Mucosa of rectum (tissue), 2 donors: ENCODE measurements around the gene OSBP2.

Experiments used
- H3K27ac ChIP-seq, 2 donors: one replicate each; pipeline ENCODE4 v1.7.0; 2013; ENCODE audit warnings: inconsistent platforms in 2 of 2, low read depth in 2 of 2, low read length in 2 of 2
- H3K27me3 ChIP-seq, 2 donors: one replicate each; pipeline ENCODE4 v1.7.0; 2013; ENCODE audit warnings: low read length in 2 of 2; ENCODE audit not compliant: control insufficient read depth in 2 of 2, insufficient read depth in 2 of 2
- H3K36me3 ChIP-seq, 2 donors: one replicate each; pipeline ENCODE4 v1.7.0; 2013; ENCODE audit warnings: low read length in 2 of 2; ENCODE audit not compliant: control insufficient read depth in 2 of 2, insufficient read depth in 2 of 2
- H3K4me1 ChIP-seq, 2 donors: one replicate each; pipeline ENCODE4 v1.7.0; 2013; ENCODE audit warnings: low read length in 2 of 2, mild to moderate bottlenecking in 1 of 2; ENCODE audit not compliant: control insufficient read depth in 2 of 2, insufficient read depth in 2 of 2
- H3K4me3 ChIP-seq, 2 donors: one replicate each; pipeline ENCODE4 v1.7.0; 2013; ENCODE audit warnings: low read length in 2 of 2
- H3K9ac ChIP-seq, 2 donors: one replicate each; pipeline ENCODE4 v1.7.0; 2013; ENCODE audit warnings: low read length in 2 of 2, low read depth in 1 of 2, mild to moderate bottlenecking in 1 of 2
- H3K9me3 ChIP-seq, 2 donors: one replicate each; pipeline ENCODE4 v1.7.0; 2013; ENCODE audit warnings: low read length in 2 of 2; ENCODE audit not compliant: control insufficient read depth in 2 of 2
- donor health status: healthy.
- donor health status: Normal muscosa, but diverticular disease.

Gene OSBP2

DNA sequence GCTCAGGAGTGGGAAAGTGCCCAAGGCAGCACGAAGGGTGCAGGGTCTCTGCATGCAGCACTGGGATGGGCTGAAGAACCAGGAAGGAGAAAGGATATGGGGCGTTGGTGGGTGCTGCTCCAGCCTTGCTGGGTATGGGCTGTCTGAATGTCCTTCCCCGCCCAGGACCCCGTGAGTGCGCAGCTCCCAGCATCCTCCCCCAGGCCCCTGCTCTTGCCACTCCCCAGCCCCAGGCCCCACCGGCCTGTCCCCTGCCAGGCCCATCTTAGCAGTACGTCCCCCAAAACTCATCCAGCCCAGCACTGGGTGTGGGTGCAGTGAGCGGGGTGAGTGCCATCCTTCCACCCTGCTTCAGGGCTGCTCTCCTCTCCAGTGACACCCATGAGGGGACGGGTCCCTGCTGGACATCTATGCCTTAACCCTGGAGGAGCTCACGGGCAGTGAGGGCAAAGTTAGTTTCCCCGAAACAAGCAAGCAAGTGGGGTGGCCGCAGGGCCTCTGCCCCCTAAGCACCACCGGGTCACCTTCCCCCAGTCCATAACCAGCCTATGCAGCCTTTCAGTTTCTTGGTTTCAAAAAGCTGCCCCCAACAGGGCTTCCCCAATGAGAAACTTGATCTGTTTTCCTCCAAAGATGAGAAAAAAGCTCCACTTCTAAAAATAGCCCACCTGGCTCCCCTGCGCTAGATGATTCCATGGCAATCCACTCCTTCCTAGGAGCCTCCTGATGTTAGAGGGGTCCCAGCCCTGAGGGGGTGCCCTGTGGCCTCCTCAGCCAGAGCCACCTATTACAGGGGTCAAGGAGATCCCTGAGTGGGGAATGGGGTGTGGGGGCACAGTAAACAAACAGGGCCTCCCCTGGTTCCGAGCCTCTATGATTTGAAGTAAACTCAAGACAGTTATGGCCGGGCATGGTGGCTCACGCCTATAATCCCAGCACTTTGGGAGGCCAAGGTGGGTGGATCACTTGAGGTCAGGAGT is 170.1 kb downstream of the OSBP2 start:
- Histone ChIP-seq H3K4me1 (no peaks in the 10 kb centered on the region), H3K27me3 (no peaks in the 10 kb centered on the region), H3K9me3 (no peaks in the 10 kb centered on the region), H3K27ac (no peak overlapping the region), H3K36me3 (no peaks in the 10 kb centered on the region), H3K4me3 (no peak overlapping the region), H3K9ac (no peak overlapping the region)

- Histone ChIP-seq H3K36me3 (no peaks in the 10 kb centered on the region), H3K9ac (no peak overlapping the region), H3K4me3 (no peak overlapping the region), H3K9me3 (no peaks in the 10 kb centered on the region), H3K27me3 (no peaks in the 10 kb centered on the region), H3K27ac (no peak overlapping the region), H3K4me1 (no peaks in the 10 kb centered on the region)
Measured at GRCh38 chr22:30865656-30866055, 171.0 kb downstream of the OSBP2 start.

GRCh38 chr22:30866216-30866615 is 171.5 kb downstream of the OSBP2 start:
- Histone ChIP-seq H3K27ac (no peak overlapping the region), H3K9ac (no peak overlapping the region)

GRCh38 chr22:30866811-30867271 is 172.2 kb downstream of the OSBP2 start:
- no peaks in the 10 kb centered on the region for H3K9me3 ChIP-seq
- no peak overlapping the region for H3K27ac ChIP-seq
- H3K4me1 ChIP-seq = no peaks in the 10 kb centered on the region
- no peak overlapping the region for H3K9ac ChIP-seq
- no peaks in the 10 kb centered on the region for H3K27me3 ChIP-seq
- no peaks in the 10 kb centered on the region for H3K36me3 ChIP-seq
- no peak overlapping the region for H3K4me3 ChIP-seq

More at GRCh38 chr22:30866216-30866615, 171.5 kb downstream of the OSBP2 start:
- no peaks in the 10 kb centered on the region for H3K9me3 ChIP-seq
- no peaks in the 10 kb centered on the region for H3K36me3 ChIP-seq
- no peaks in the 10 kb centered on the region for H3K4me1 ChIP-seq
- H3K4me3 ChIP-seq = no peak overlapping the region
- no peaks in the 10 kb centered on the region for H3K27me3 ChIP-seq

DNA sequence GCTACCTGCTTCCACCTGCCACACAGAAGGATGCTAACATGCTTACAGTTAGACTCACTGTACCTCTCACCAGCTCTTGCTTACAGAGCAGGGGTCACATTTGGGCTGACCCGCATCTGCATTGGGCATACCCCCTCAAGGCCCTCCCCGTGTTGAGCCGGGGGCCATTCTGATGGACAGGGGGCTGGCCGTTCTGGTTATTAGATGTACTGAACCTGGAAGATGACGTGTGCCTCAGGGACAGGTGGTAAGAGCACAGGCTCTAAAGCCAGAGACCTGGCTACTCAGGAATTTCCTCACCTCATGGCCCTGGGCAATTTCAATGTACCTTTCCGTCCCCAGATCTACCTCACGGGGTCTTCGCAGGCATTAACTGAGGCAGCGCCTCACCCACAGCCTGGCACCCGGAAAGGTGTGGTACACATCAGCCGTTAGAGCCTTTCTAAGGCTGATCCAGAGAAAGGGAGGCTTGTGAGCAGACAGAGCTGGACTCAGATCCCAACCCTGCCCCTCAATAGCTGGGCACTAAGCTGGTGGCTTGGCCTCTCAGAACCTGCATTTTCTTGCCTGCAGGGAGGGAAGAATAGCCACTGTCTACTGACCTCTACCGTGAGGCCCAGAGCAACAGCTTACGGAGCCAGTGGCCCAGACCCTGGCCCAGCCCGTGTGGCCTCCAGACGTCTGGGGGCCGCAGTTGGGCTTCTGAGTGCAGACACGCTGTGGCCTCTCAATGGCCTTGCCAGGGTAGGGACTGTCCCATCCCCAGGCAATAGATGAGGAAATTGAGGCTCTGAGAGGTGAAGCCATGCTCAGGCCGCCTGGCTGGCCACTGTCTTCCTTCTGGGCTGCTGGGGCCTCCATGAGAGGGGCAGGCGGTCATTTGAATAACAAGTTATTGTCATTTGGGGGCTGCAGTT is 173.3 kb downstream of the OSBP2 start:
- Histone ChIP-seq H3K27me3 (no peaks in the 10 kb centered on the region), H3K9ac (no peak overlapping the region), H3K4me1 (no peaks in the 10 kb centered on the region), H3K27ac (no peak overlapping the region), H3K9me3 (no peaks in the 10 kb centered on the region), H3K36me3 (no peaks in the 10 kb centered on the region), H3K4me3 (no peak overlapping the region)

GRCh38 chr22:30868663-30869385 is 174.2 kb downstream of the OSBP2 start:
- no peaks in the 10 kb centered on the region for H3K36me3 ChIP-seq
- no peak overlapping the region for H3K27ac ChIP-seq
- no peak overlapping the region for H3K4me3 ChIP-seq
- H3K4me1 ChIP-seq = no peaks in the 10 kb centered on the region
- no peak overlapping the region for H3K9ac ChIP-seq
- H3K27me3 ChIP-seq = no peaks in the 10 kb centered on the region
- H3K9me3 ChIP-seq = no peaks in the 10 kb centered on the region

GRCh38 chr22:30869667-30870395 is 175.2 kb downstream of the OSBP2 start:
- no peak overlapping the region for H3K27ac ChIP-seq
- no peak overlapping the region for H3K4me3 ChIP-seq
- H3K9ac ChIP-seq = no peak overlapping the region
- no peaks in the 10 kb centered on the region for H3K36me3 ChIP-seq
- H3K9me3 ChIP-seq = no peaks in the 10 kb centered on the region
- H3K4me1 ChIP-seq = no peaks in the 10 kb centered on the region
- no peaks in the 10 kb centered on the region for H3K27me3 ChIP-seq

DNA sequence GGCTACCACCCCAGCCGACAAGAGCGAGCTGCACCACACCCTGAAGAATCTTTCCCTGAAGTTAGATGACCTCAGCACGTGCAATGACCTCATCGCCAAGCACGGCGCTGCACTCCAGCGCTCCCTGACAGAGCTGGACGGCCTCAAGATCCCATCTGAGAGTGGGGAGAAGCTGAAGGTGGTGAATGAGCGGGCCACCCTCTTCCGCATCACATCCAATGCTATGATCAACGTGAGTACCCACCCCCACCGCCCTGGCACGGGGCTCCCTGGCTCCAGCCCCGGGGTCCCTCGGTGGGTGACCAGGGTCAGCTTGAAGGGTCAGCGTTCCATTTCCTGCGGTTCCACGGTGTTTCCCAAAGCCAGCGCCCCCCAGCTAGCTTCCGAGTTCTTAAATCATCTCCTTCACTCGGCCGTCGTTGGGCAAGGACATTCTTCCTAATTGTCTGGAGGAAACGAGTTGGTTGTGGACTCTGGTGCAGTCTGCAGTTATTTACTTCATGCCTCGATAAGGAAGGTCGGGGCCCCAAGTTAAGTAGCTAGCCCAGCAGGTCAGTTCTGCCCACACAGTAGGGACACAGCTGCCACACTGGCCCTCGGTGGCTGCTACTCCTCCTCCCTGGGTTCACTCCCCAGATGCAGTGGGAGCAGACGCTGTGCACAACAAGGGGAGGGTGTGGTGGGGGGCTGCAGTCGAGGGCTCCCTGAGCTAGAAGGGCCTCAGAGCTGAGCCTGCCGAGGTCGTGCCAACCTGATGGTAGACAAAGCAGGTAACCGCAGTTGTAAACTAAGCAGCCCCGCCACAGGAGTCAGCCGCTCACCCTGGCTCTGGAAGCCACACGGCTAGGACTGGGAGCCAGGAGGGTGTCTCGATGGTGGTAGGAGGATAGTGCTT is 176.0 kb downstream of the OSBP2 start:
- Histone ChIP-seq H3K27me3 (no peaks in the 10 kb centered on the region), H3K9ac (no peak overlapping the region), H3K4me3 (no peak overlapping the region), H3K9me3 (no peaks in the 10 kb centered on the region), H3K27ac (no peak overlapping the region), H3K4me1 (no peaks in the 10 kb centered on the region), H3K36me3 (no peaks in the 10 kb centered on the region)
